CD4-positive, alpha-beta T cell treated with Interferon alpha-2 for 1 hour (primary cell): Measurements from ENCODE around the gene LCOR.

ENCODE experiments used
- DNase-seq, 2 donors: peaks; one replicate each; pipeline ENCODE4 v3.0.0-alpha.2; 2020 to 2022

Gene LCOR

DNA sequence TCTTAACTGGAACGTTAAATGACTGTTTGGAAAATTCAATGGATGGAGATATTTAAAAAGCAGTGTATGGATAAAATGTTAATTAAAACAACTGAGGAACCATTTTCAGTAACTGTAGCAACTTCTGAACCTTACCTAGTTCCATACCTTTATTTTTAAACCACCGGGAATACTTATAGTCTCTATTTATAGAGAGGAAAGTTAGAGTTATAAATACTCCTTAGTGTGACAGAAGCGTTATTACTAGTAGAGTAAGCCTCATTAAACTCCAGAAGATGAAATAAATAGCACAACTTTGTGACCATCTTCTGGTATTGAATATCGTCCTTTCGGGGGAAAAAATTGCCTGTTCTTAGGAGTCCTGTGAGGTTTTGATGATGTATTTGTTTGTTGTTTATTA is 114.9 kb downstream of the LCOR start:
- DNase-seq, result no peak

DNA sequence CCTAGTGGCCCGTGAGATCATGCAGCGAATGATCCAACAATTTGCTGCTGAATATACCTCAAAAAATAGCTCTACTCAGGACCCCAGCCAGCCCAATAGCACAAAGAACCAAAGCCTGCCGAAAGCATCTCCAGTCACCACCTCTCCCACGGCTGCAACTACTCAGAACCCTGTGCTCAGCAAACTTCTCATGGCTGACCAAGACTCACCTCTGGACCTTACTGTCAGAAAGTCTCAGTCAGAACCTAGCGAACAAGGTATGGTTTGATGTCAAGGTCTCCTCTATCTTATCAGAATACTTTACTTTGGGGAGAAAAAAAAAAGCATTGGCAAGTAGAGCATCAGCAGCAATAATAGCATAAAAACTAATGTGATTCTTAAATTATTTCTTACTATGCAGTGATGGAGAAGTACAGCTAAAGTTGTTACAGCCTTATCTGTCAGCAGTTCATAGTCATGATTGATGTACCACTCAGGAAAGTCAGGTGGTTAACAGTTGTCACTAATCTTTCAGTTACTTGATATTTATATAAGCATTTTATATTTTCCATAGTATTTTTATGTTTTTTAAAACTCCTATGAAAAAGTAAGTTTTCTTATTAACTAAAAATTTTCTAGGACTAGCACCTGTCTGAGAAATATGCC is 117.1 kb downstream of the LCOR start:
- DNase-seq, result no peak

- no peak for DNase-seq
These were observed 119.9 kb downstream of the LCOR start for GRCh38 chr10:96951954-96952353.

DNA sequence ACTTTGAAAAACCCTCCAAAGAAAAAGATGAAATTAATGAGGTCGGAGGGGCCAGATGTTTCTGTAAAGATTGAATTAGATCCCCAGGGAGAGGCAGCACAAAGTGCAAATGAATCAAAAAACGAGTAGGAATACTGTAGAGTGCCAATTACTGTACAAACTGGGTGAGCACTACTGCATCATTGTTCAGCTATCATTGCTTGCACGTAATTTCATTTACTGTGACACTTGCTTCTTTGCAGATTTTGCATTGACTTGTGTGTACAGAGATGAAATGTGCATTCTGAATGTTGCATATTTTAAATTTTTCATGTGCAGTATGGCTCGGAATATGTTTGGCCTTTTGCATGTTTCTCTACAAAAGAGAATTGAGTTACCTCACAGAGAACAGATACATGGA is 123.7 kb downstream of the LCOR start:
- DNase-seq, result no peak

GRCh38 chr10:96958071-96958470 is 126.0 kb downstream of the LCOR start:
- no peak for DNase-seq

- DNase-seq, result no peak
These were observed 127.6 kb downstream of the LCOR start for GRCh38 chr10:96959733-96960132.

- DNase-seq, result no peak
These were observed 128.8 kb downstream of the LCOR start for GRCh38 chr10:96960872-96961271.

- no peak for DNase-seq
These were observed 132.0 kb downstream of the LCOR start for GRCh38 chr10:96964131-96964530.

DNA sequence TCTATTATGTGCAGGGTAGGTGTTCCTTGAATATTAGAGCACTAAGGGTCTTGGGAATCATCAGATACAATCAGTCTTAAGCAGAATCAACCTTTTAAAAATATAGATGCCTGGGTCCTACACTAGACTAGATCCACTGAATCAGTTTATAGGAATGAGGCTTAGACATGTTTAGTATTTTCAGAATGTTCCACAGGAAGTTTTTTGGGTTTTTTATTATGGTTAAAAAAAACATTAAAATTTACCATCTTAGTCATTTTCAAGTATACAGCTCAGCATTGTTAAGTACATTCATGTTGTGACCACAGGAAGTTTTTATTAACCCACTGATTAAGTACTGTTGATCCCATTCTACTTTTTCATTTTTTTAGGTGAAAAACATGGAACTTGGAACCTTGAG is 135.7 kb downstream of the LCOR start:
- no peak for DNase-seq

DNA sequence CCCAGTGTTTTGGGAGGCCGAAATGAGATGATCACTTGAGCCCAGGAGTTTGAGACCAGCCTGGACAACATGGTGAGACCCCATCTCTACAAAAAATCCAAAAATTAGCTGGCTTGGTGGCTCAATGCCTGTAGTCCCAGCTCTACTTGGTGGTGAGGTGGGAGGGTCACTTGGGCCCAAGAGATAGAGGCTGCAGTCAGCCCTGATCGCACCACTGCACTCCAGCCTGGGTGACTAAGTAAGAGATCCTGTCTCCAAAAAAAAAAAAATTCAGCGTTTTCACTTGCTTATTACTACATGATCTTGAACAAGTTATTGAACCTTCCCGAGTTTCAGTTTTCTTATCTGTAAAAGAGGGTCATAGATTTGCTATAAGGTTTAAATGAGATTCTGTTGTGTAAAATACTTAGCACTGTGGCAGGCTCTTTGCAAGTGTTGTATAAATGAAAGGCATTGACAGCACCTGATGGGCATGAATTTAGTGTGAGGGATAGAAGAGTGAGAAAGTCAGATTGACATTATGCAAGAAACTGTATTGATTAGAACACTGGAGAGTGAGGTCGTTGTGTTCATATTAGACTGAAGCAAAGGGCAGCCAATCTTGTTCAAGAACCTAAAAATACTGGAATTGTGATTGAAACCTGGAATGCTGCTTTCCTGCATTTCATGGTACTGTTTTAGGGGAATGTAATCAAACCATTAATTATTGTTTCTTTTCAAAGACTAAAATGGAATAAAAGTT is 136.8 kb downstream of the LCOR start:
- DNase-seq, result no peak

DNA sequence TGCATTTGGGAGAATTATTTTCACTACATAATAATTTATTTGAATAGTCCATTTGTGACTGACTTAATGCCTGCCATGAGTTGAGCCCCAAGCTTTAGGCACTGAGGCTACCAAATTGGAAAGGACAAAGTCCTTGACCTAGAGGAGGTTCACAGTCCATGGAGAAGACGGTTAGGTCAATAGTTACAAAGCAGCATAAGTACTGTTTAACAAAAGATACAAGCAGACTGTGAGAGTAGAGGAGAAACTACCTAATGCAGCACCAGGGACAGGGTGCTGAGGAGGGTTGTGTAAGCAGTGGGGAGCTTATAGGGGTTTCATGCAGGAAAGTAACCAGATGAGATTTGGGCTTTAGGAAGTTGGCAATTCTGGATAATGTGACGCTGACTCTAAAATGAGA is 139.2 kb downstream of the LCOR start:
- no peak for DNase-seq

DNA sequence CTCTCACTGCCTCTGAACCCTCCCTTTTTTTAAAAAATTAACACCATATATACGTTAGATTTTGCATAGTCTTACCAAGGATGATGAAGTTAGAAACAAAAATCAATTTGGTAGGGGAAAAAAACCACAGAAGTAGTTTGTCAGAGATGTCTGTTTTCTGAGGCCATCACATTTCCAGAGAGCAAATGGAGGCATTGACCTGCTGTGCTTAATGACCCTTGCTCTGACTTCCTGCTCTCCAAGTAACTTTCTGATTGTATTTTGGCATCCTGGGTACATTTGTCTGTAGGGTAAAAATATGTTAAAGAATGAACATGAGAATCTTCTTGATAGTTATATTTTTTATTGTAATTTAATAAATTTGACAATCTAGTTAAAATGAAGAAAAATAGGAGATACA is 140.2 kb downstream of the LCOR start:
- DNase-seq, result no peak

DNA sequence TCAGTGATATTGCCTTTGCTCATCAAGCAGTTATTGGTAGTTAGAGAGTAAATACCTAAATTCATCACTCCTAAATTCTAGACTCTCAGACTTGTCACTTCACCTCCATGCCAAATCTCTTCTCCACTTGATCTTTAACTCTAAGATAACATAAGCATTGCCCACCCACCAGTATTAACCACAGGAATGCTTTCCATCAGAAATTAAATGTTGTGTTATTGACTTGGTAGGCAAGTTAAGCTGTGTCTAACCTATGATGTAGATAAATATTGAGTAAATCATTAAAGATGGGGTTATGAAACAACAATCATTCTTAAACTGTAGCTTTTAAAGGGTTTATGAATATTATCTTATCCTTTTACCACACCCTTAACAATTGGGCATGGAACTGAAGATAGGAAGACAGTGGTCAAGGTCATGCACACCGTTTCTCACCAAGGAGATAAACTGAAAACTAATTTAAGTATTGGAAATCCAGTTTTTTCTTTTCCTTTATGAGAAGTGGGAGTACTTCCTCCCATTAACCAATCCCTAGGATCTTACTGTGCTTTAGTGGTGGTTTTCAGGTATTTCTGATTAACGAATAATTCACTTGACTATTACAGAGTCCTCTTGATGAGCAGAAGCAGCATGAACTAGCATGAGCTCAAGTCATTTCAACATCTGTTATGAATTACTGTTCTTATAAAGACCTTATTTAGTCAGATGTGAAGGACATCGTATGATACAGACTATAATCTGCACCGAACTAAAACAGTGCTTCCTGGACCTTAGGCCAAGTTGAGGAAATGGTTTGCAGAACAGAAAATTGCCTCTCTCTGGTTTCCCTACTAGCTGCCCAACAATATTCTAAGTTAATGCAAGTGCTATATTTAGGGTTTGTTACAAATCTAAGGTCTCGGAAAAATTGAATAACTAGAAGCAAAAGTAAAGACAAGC is 142.0 kb downstream of the LCOR start:
- DNase-seq, result no peak

- no peak for DNase-seq
These were observed 143.0 kb downstream of the LCOR start for GRCh38 chr10:96975136-96975535.

DNA sequence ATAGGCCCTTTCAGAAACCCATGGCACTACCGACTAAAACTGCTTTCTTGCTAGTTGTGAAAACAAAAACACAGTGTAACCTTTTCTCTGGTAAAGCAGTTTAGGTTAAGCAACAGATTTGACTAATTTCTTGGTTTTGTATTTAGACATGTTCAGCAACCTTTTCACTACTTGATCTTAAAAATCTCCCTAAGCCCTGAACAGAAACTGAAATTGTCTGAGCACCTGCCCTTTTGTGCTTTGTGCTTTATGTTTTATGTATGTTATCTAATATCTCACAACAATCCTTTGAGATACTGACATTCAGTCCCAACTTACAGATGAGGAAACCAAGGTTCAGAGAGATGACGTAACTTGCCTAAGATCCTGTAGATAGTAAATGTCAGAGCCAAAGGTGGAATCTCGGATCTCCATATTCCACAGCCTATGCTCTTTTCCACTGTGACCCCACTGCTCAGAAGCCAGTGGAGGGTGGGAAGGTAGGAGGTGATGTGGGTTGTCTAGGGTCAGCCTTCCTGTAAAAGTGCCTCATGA is 146.6 kb downstream of the LCOR start:
- no peak for DNase-seq

GRCh38 chr10:96982149-96982930 is 150.2 kb downstream of the LCOR start:
- no peak for DNase-seq

- no peak for DNase-seq
These were observed 152.5 kb downstream of the LCOR start for GRCh38 chr10:96984541-96985131.

GRCh38 chr10:96986200-96986856 is 154.2 kb downstream of the LCOR start:
- no peak for DNase-seq

- DNase-seq, result no peak
These were observed 155.2 kb downstream of the LCOR start for GRCh38 chr10:96987141-96987841.

DNA sequence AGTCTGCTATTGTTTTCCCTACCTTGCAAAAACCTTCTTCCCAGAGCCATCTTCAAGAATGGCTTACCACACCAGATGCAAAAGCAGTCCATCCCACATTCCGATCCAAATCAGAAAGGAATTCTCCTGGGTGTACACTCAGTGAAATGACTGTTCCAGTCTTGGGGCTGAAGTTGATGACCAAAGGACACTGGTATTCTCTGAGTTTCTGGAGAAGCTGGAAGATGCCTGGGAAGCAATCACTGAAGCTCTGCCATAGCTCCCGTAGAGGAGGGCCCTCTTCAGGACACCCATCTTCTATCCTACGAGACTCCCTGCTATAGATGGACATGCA is 155.7 kb downstream of the LCOR start:
- no peak for DNase-seq

DNA sequence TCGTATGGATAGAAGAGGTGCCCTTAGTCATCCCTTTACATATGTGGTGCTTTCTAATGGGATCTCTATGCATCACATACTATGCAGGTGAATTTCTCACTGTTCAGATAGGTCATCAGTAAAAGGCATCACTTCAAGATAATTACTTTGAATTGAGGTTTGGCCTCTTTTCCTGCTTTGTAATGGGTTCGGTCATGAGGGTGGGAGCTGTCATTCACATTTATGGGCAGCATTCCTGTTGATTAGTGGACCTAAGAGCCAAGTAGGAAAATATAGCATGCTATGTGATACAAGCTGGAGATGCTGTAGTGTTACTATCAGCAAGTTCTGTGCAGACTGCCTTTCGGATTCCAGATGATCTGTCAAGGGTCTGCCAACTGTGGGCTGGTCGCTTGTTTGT is 156.3 kb downstream of the LCOR start:
- no peak for DNase-seq
